GM12878 (cell line): ENCODE data around the gene SH3BP5. TPM values are rescaled to one million over a fixed set of nuclear protein-coding genes. Genes with fewer than 3 reads are reported as not detected.

ENCODE experiments used
- ATAC-seq: fragments of 200-7000 bp; cut with Tn5 transposase; 3 replicates; pipeline ENCODE4 v1.9.1; 2020; ENCODE audit warnings: mild to moderate bottlenecking, moderate library complexity
- BruUV-seq: library from RNA; stranded (reverse); fragments of 400-500 nt; replicated peaks from 2 replicates; lab custom pipeline; 2021; lab: Mats Ljungman, UMichigan
- CTCF ChIA-PET: fragments of 300-600 bp; sonication (Branson Sonifier 250); formaldehyde crosslinking; extraction: SDS; loops from one replicate; lab custom pipeline; 2021; ENCODE audit warnings: inconsistent platforms; lab: Yijun Ruan, JAX
- POLR2A ChIA-PET: fragments of 350-600 bp; formaldehyde crosslinking; extraction: SDS; loops from one replicate; lab custom pipeline; 2021; ENCODE audit warnings: inconsistent platforms; lab: Charles Lee
- RAD21 ChIA-PET: fragments of 300-600 bp; sonication (Branson Sonifier 250); formaldehyde crosslinking; loops from one replicate; lab custom pipeline; 2023; ENCODE audit warnings: antibody characterized with exemption; ENCODE audit not compliant: unreplicated experiment; lab: Charles Lee
- SMC1A ChIA-PET: fragments of 300-600 bp; sonication (Branson Sonifier 250); formaldehyde crosslinking; loops from one replicate; lab custom pipeline; 2023; ENCODE audit not compliant: unreplicated experiment, uncharacterized antibody; lab: Charles Lee
- DNase-seq: peaks from one replicate; pipeline ENCODE4 v3.0.0-alpha.2; 2011; ENCODE audit warnings: low read depth, low spot score
- FAIRE-seq: peaks from 3 replicates; lab custom pipeline; 2011; peaks lifted over from hg19 to GRCh38; lab: Jason Lieb, UNC
- H2AFZ ChIP-seq: 2 replicates; pipeline ENCODE4 v1.6.0; 2011; ENCODE audit warnings: low read depth, low read length, control low read depth; ENCODE audit not compliant: control insufficient read depth
- H3K27ac ChIP-seq: 2 replicates; pipeline ENCODE4 v1.5.1; 2011; ENCODE audit warnings: control low read depth; ENCODE audit not compliant: control insufficient read depth, insufficient read depth
- H3K27me3 ChIP-seq, 2 experiments: replicated peaks in 1 of 2; 2 replicates each; pipeline versions ENCODE4 v1.6.0 to v1.6.1; 2011; ENCODE audit warnings: low read length in 1 of 2; ENCODE audit not compliant: control insufficient read depth in 2 of 2, insufficient read depth in 2 of 2
- H3K36me3 ChIP-seq, 2 experiments: 2 replicates each; pipeline ENCODE4 v1.5.1; 2011; ENCODE audit warnings: low read length in 1 of 2; ENCODE audit not compliant: control insufficient read depth in 2 of 2, insufficient read depth in 2 of 2
- H3K4me1 ChIP-seq: 2 replicates; pipeline ENCODE4 v1.6.1; 2011; ENCODE audit warnings: mild to moderate bottlenecking, low read length, moderate library complexity, mixed read lengths; ENCODE audit not compliant: control insufficient read depth, insufficient read depth
- H3K4me2 ChIP-seq: 2 replicates; pipeline ENCODE4 v1.6.0; 2011; ENCODE audit warnings: control low read depth; ENCODE audit not compliant: control insufficient read depth, insufficient read depth
- H3K4me3 ChIP-seq: fragments of 200-600 bp; sonication (generic); 2 replicates; pipeline ENCODE4 v1.5.1; 2016
- H3K79me2 ChIP-seq: 2 replicates; pipeline ENCODE4 v1.6.0; 2011; ENCODE audit warnings: low read length; ENCODE audit not compliant: control insufficient read depth, insufficient read depth
- H3K9ac ChIP-seq: 2 replicates; pipeline ENCODE4 v1.8.0; 2011; ENCODE audit warnings: low read length, control low read depth, mixed read lengths; ENCODE audit not compliant: control insufficient read depth, insufficient read depth
- H3K9me3 ChIP-seq: replicated peaks from 3 replicates; pipeline ENCODE4 v1.5.1; 2011; ENCODE audit warnings: mild to moderate bottlenecking, low read length; ENCODE audit not compliant: control insufficient read depth, insufficient read depth
- H4K20me1 ChIP-seq: 2 replicates; pipeline ENCODE4 v1.6.0; 2011; ENCODE audit not compliant: control insufficient read depth, insufficient read depth
- BCLAF1 ChIP-seq: fragments of 450-650 bp; IDR thresholded peaks from 2 replicates; pipeline ENCODE4 v1.6.1; 2017; ENCODE audit warnings: antibody characterized with exemption, mild to moderate bottlenecking, moderate library complexity
- EED ChIP-seq: sonication (generic); IDR thresholded peaks from 2 replicates; pipeline ENCODE4 v1.6.1; 2016; ENCODE audit warnings: antibody characterized with exemption, low read depth
- FOXK2 ChIP-seq: fragments of 450-650 bp; IDR thresholded peaks from 2 replicates; pipeline ENCODE4 v1.6.1; 2017; ENCODE audit warnings: mild to moderate bottlenecking, moderate library complexity
- IKZF2 ChIP-seq, 2 experiments: fragments of 450-650 bp; IDR thresholded peaks; 2 replicates each; pipeline ENCODE4 v1.6.1; 2017; ENCODE audit warnings: mild to moderate bottlenecking in 2 of 2, moderate library complexity in 2 of 2
- KDM1A ChIP-seq: fragments of 200-600 bp; sonication (generic); IDR thresholded peaks from 2 replicates; pipeline ENCODE4 v1.6.1; 2016; ENCODE audit warnings: borderline replicate concordance
- NBN ChIP-seq: fragments of 450-650 bp; IDR thresholded peaks from 2 replicates; pipeline ENCODE4 v1.6.1; 2016
- NR2C2 ChIP-seq: IDR thresholded peaks from 2 replicates; pipeline ENCODE4 v1.6.1; 2011; ENCODE audit warnings: borderline replicate concordance, low read depth; ENCODE audit not compliant: control insufficient read depth, insufficient read length
- NR2F1 ChIP-seq: fragments of 450-650 bp; conservative IDR thresholded peaks from 2 replicates; pipeline ENCODE4 v1.6.1; 2017; ENCODE audit warnings: mild to moderate bottlenecking
- SP1 ChIP-seq: IDR thresholded peaks from one replicate; pipeline ENCODE4 v1.6.1; 2011; ENCODE audit warnings: low read depth, low read length
- STAT3 ChIP-seq: IDR thresholded peaks from 2 replicates; pipeline ENCODE4 v1.6.1; 2011; ENCODE audit warnings: low read depth, low read length, improper control_type of control experiment
- SUPT20H ChIP-seq: IDR thresholded peaks from 2 replicates; pipeline ENCODE4 v1.6.1; 2011; ENCODE audit warnings: low read depth, mild to moderate bottlenecking, low read length, moderate library complexity, borderline replicate concordance; ENCODE audit not compliant: control insufficient read depth
- TARDBP ChIP-seq: IDR thresholded peaks from 2 replicates; pipeline ENCODE4 v1.6.1; 2016; ENCODE audit warnings: borderline replicate concordance
- ZBTB33 ChIP-seq: fragments of 450-650 bp; IDR thresholded peaks from 2 replicates; pipeline ENCODE4 v1.6.1; 2017; ENCODE audit warnings: mild to moderate bottlenecking
- ZNF384 ChIP-seq: IDR thresholded peaks from 2 replicates; pipeline ENCODE4 v1.6.1; 2012; ENCODE audit warnings: low read depth, mild to moderate bottlenecking, low read length, improper control_type of control experiment, borderline replicate concordance
- WGBS: methylation state at CpG from one replicate; pipeline ENCODE4 v1.1.6; 2016; ENCODE audit warnings: low lambda C conversion rate; ENCODE audit not compliant: insufficient replicate concordance, insufficient coverage; ENCODE audit errors: missing lambda C conversion rate; 5-methylcytosine and 5-hydroxymethylcytosine counted together
- in situ Hi-C: fragments of 300-500 bp; cut with MboI; formaldehyde crosslinking; loops from 9 replicates; pipeline ENCODE4 v1.14.3; 2018; ENCODE audit warnings: mixed read lengths
- intact Hi-C: fragments of 100-400 bp; cut with micrococcal nuclease; formaldehyde crosslinking; loops from one replicate; pipeline ENCODE4 v1.14.2; 2022; ENCODE audit not compliant: unreplicated experiment
- polyA plus RNA-seq, 11 experiments: library from polyadenylated mRNA; depleted of rRNA in 4 of 11; unstranded in 6 of 11; stranded (reverse) in 5 of 11; fragments of >200 nt; fragmentation: Nextera tagmentation in 4 of 11; fragmentation: Illumina TruSeq in 1 of 11; extraction: Ambion mirVana in 4 of 11; extraction: Trizol in 1 of 11; gene quantifications; 1 replicate in 1 of 11; 2 replicates in 10 of 11; pipeline versions ENCODE4 v1.2.1 to v1.2.3, GENCODE V29; 2011 to 2016; ENCODE audit warnings: inconsistent platforms in 2 of 11, missing spikeins in 2 of 11, low read depth in 1 of 11
- total RNA-seq, 4 experiments: library from RNA; depleted of rRNA in 3 of 4; stranded (reverse); fragments of >200 nt in 3 of 4; fragmentation: Illumina TruSeq in 1 of 4; extraction: Trizol in 1 of 4; gene quantifications; 2 replicates each; pipeline versions ENCODE4 v1.2.1 to v1.2.3, GENCODE V29; 2013 to 2021
- TF ChIP-seq, protein P1 (sequence below): fragments of 450-650 bp; IDR thresholded peaks from 2 replicates; pipeline ENCODE4 v1.6.1; 2016; ENCODE audit warnings: mild to moderate bottlenecking
- TF ChIP-seq, protein P2 (sequence below): fragments of 150-350 bp; IDR thresholded peaks from 2 replicates; pipeline ENCODE4 v1.6.1; 2014; ENCODE audit warnings: mild to moderate bottlenecking, low read depth, low read length

The SH3BP5 gene
- total and polyA plus RNA-seq, 10 of the 15 experiments (the other 5 are each of a cell fraction or from before 2014, with no cell fraction given): 14.9 to 87.5 (median 43.7) TPM

GRCh38 chr3:15315003-15315402 lies 17.4 kb downstream of the SH3BP5 start (continued):
- no peak for TF ChIP-seq BCLAF1
- peak; percentile 20; the same call in 1 of the 2 replicates for TF ChIP-seq EED
- peak; percentile 15 to 47; a peak in 2 of 4 replicates for TF ChIP-seq IKZF2 (IDR thresholded peaks at IDR 0.05)
- no peak for TF ChIP-seq NR2C2
- TF ChIP-seq, protein P1, sequence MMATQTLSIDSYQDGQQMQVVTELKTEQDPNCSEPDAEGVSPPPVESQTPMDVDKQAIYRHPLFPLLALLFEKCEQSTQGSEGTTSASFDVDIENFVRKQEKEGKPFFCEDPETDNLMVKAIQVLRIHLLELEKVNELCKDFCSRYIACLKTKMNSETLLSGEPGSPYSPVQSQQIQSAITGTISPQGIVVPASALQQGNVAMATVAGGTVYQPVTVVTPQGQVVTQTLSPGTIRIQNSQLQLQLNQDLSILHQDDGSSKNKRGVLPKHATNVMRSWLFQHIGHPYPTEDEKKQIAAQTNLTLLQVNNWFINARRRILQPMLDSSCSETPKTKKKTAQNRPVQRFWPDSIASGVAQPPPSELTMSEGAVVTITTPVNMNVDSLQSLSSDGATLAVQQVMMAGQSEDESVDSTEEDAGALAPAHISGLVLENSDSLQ: no peak
- TF ChIP-seq TARDBP: no peak
- TF ChIP-seq, all 136 proteins: peak for 5

GRCh38 chr3:15314276-15314675 lies 18.1 kb downstream of the SH3BP5 start:
- ATAC-seq (no peak), DNase-seq (no peak), FAIRE-seq (no peak)
- Histone ChIP-seq H3K27ac (no peak overlapping the region), H4K20me1 (no peaks in the 10 kb centered on the region), H3K9me3 (no peaks in the 10 kb centered on the region), H3K36me3 (peaks cover 0 to 5% of the 10 kb centered on the region in 2 experiments; a peak in 2 of 4 replicates), H3K27me3 (no peaks in the 10 kb centered on the region), H2AFZ (no peak overlapping the region), H3K79me2 (peaks cover 17% of the 10 kb centered on the region), H3K4me3 (no peak overlapping the region), H3K4me1 (peaks cover 52% of the 10 kb centered on the region), H3K9ac (no peak overlapping the region), H3K4me2 (no peak overlapping the region)
- CTCF ChIA-PET: no interaction called here
- POLR2A ChIA-PET: interaction anchor here (1.0 kb wide), 1 partner anchor 108 kb away, joined by 3 read pairs; the partner anchor contains the start of gene CAPN7
- RAD21 ChIA-PET: interaction anchor here (0.6 kb wide), 1 partner anchor 24 kb away, joined by 3 read pairs; no protein-coding TSS in a partner anchor
- 76% methylated on average over 1 of the region's 1 CpG for WGBS
- intact Hi-C loops (no loop called here), in situ Hi-C loops (no loop called here)
- SMC1A ChIA-PET: interaction anchor here (0.7 kb wide), 1 partner anchor 47 kb away, joined by 3 read pairs; no protein-coding TSS in a partner anchor
- BruUV-seq: no TSS peak
- TF ChIP-seq SUPT20H: no peak
- no peak for TF ChIP-seq STAT3
- TF ChIP-seq, protein P2, sequence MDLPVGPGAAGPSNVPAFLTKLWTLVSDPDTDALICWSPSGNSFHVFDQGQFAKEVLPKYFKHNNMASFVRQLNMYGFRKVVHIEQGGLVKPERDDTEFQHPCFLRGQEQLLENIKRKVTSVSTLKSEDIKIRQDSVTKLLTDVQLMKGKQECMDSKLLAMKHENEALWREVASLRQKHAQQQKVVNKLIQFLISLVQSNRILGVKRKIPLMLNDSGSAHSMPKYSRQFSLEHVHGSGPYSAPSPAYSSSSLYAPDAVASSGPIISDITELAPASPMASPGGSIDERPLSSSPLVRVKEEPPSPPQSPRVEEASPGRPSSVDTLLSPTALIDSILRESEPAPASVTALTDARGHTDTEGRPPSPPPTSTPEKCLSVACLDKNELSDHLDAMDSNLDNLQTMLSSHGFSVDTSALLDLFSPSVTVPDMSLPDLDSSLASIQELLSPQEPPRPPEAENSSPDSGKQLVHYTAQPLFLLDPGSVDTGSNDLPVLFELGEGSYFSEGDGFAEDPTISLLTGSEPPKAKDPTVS: no peak
- TF ChIP-seq KDM1A: no peak
- no peak for TF ChIP-seq SP1
- TF ChIP-seq ZBTB33: no peak
- no peak for TF ChIP-seq NR2F1
- TF ChIP-seq NBN: no peak
- TF ChIP-seq FOXK2: no peak
- no peak for TF ChIP-seq ZNF384
